Mesenchymal stem cell (in vitro differentiated cells and primary cell): ENCODE data around the gene PRPH.
"Not testable (repeated sequence)": the region's sequence is repeated elsewhere in the genome, so short reads cannot be mapped to it uniquely, and the experiment has no call there.

Source experiments
- DNase-seq: peaks from one replicate; pipeline ENCODE4 v3.0.0-alpha.2; 2013
- H2AFZ ChIP-seq: one replicate; pipeline ENCODE4 v1.6.1; 2013; ENCODE audit warnings: low read depth, mild to moderate bottlenecking, control low read depth, inconsistent platforms, low read length, moderate library complexity
- H2AK5ac ChIP-seq: 2 replicates; pipeline ENCODE4 v1.6.1; 2013; ENCODE audit warnings: low read length, moderate library complexity, mild to moderate bottlenecking, inconsistent platforms; ENCODE audit not compliant: severe bottlenecking
- H2BK120ac ChIP-seq: one replicate; pipeline ENCODE4 v1.6.1; 2013; ENCODE audit warnings: low read depth, mild to moderate bottlenecking, inconsistent platforms, low read length, moderate library complexity
- H2BK12ac ChIP-seq, 2 experiments: one replicate each; pipeline ENCODE4 v1.6.1; 2013; ENCODE audit warnings: inconsistent platforms in 2 of 2, low read length in 2 of 2, mild to moderate bottlenecking in 2 of 2, moderate library complexity in 2 of 2, control low read depth in 1 of 2
- H2BK15ac ChIP-seq: one replicate; pipeline ENCODE4 v1.6.1; 2013; ENCODE audit warnings: mild to moderate bottlenecking, low read depth, inconsistent platforms; ENCODE audit not compliant: poor library complexity, severe bottlenecking
- H2BK5ac ChIP-seq: 2 replicates; pipeline ENCODE4 v1.6.1; 2013; ENCODE audit warnings: low read depth, mild to moderate bottlenecking, low read length, control low read depth, inconsistent platforms; ENCODE audit not compliant: poor library complexity, severe bottlenecking
- H3K14ac ChIP-seq, 2 experiments: one replicate each; pipeline ENCODE4 v1.6.1; 2013; ENCODE audit warnings: inconsistent platforms in 2 of 2, low read length in 2 of 2, control low read depth in 1 of 2, mild to moderate bottlenecking in 1 of 2, moderate library complexity in 1 of 2
- H3K18ac ChIP-seq, 2 experiments: one replicate each; pipeline ENCODE4 v1.6.1; 2013; ENCODE audit warnings: inconsistent platforms in 2 of 2, low read length in 2 of 2, control low read depth in 1 of 2, low read depth in 1 of 2, mild to moderate bottlenecking in 1 of 2
- H3K23ac ChIP-seq, 2 experiments: one replicate each; pipeline ENCODE4 v1.6.1; 2013; ENCODE audit warnings: inconsistent platforms in 2 of 2, low read length in 2 of 2, mild to moderate bottlenecking in 2 of 2, moderate library complexity in 2 of 2, control low read depth in 1 of 2
- H3K27ac ChIP-seq: 2 replicates; pipeline ENCODE4 v1.5.1; 2013; ENCODE audit warnings: mild to moderate bottlenecking, moderate library complexity, low read length, control low read depth, inconsistent platforms; ENCODE audit not compliant: poor library complexity, severe bottlenecking
- H3K27me3 ChIP-seq, 2 experiments: 2 replicates each; pipeline versions ENCODE4 v1.6.1 to v1.7.0; 2013; ENCODE audit warnings: low read length in 2 of 2, mild to moderate bottlenecking in 2 of 2, moderate library complexity in 2 of 2, control low read depth in 1 of 2, inconsistent platforms in 1 of 2; ENCODE audit not compliant: control insufficient read depth in 1 of 2, insufficient read depth in 1 of 2
- H3K36me3 ChIP-seq, 2 experiments: 2 replicates each; pipeline versions ENCODE4 v1.6.1 to v1.7.0; 2013; ENCODE audit warnings: low read length in 2 of 2, control low read depth in 1 of 2, inconsistent platforms in 1 of 2, low read depth in 1 of 2, mild to moderate bottlenecking in 1 of 2; ENCODE audit not compliant: insufficient read depth in 2 of 2, control insufficient read depth in 1 of 2
- H3K4ac ChIP-seq, 2 experiments: one replicate each; pipeline ENCODE4 v1.6.1; 2013; ENCODE audit warnings: inconsistent platforms in 2 of 2, low read length in 2 of 2, mild to moderate bottlenecking in 2 of 2, moderate library complexity in 2 of 2, control low read depth in 1 of 2, low read depth in 1 of 2
- H3K4me1 ChIP-seq: 2 replicates; pipeline ENCODE4 v1.6.1; 2013; ENCODE audit warnings: low read depth, low read length, control low read depth; ENCODE audit not compliant: control insufficient read depth, insufficient read depth
- H3K4me2 ChIP-seq: 2 replicates; pipeline ENCODE4 v1.6.1; 2013; ENCODE audit warnings: low read length, mild to moderate bottlenecking, inconsistent platforms; ENCODE audit not compliant: poor library complexity, severe bottlenecking
- H3K4me3 ChIP-seq, 2 experiments: 2 replicates each; pipeline versions ENCODE4 v1.5.1 to v1.7.0; 2013; ENCODE audit warnings: low read length in 2 of 2, mild to moderate bottlenecking in 2 of 2, control low read depth in 1 of 2, low read depth in 1 of 2; ENCODE audit not compliant: insufficient read depth in 1 of 2
- H3K79me1 ChIP-seq: replicated peaks from 2 replicates; pipeline ENCODE4 v1.6.1; 2013; ENCODE audit warnings: mild to moderate bottlenecking, control low read depth, low read length, inconsistent platforms; ENCODE audit not compliant: poor library complexity, severe bottlenecking
- H3K9ac ChIP-seq: 2 replicates; pipeline ENCODE4 v1.7.0; 2013; ENCODE audit warnings: mild to moderate bottlenecking, low read length, moderate library complexity
- H3K9me3 ChIP-seq: 2 replicates; pipeline ENCODE4 v1.7.0; 2013; ENCODE audit warnings: mild to moderate bottlenecking, low read length; ENCODE audit not compliant: control insufficient read depth
- H4K8ac ChIP-seq: one replicate; pipeline ENCODE4 v1.6.1; 2013; ENCODE audit warnings: inconsistent platforms, mild to moderate bottlenecking, low read length, moderate library complexity
- H4K91ac ChIP-seq: one replicate; pipeline ENCODE4 v1.6.1; 2013; ENCODE audit warnings: mild to moderate bottlenecking, low read length, inconsistent platforms
- WGBS: methylation state at CpG from one replicate; pipeline ENCODE4 v1.1.7; 2013; ENCODE audit warnings: mixed read lengths; 5-methylcytosine and 5-hydroxymethylcytosine counted together

The PRPH gene

GRCh38 chr12:49255857-49256637 lies 38.9 kb upstream of the PRPH start:
- no peak overlapping the region for H3K9ac ChIP-seq

DNA sequence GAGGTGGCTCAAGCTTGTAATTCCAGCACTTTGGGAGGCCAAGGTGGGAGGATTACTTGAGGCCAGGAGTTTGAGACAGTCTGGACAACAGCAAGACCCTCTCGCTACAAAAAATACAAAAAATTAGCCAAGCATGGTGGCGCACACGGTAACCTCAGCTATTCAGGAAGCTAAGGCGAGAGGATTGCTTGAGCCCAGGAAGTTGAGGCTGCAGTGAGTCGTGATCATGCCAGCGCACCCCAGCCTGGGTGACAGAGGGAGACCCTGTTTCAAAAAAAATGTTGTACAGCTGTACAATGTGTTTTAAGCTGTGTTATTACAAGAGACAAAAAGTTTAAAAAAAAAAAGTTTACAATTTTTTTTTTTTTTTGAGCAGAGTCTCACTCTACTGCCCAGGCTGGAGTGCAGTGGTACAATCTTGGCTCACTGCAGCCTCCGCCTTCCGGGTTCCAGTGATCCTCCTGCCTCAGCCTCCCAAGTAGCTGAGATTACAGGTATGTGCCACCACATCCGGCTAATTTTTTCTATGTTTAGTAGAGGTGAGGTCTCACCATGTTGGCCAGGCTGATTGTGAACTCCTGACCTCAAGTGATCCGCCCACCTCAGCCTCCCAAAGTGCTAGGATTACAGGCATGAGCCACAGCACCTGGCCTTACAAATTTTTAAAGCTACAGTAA lies 37.3 kb upstream of the PRPH start:
- H3K18ac ChIP-seq, H2BK12ac ChIP-seq, H3K9me3 ChIP-seq: not testable (repeated sequence)

More at GRCh38 chr12:49255857-49256637, 38.9 kb upstream of the PRPH start:
- H3K79me1 ChIP-seq, result peaks cover 2% of the 10 kb centered on the region
- WGBS, result 98% methylated on average over 8 of the region's 11 CpGs
- no peak overlapping the region for H2AFZ ChIP-seq
- no peak overlapping the region for H3K4ac ChIP-seq
- H3K23ac ChIP-seq, result no peak overlapping the region
- H2BK120ac ChIP-seq, result no peak overlapping the region
- H4K91ac ChIP-seq, result peak overlapping the region; percentile 50
- H3K18ac ChIP-seq, result no peak overlapping the region
- DNase-seq, result no peak
- no peak overlapping the region for H2AK5ac ChIP-seq
- H3K9me3 ChIP-seq, result no peaks in the 10 kb centered on the region
- H2BK5ac ChIP-seq, result no peak overlapping the region
- H3K4me3 ChIP-seq, result no peak overlapping the region
- H2BK15ac ChIP-seq, result no peak overlapping the region
- H3K4me1 ChIP-seq, result peaks cover 5% of the 10 kb centered on the region
- H3K4me2 ChIP-seq, result no peak overlapping the region
- no peaks in the 10 kb centered on the region for H3K27me3 ChIP-seq
- H2BK12ac ChIP-seq, result no peak overlapping the region
- H3K14ac ChIP-seq, result no peak overlapping the region
- H3K27ac ChIP-seq, result no peak overlapping the region
- no peaks in the 10 kb centered on the region for H3K36me3 ChIP-seq
- H4K8ac ChIP-seq, result no peak overlapping the region

GRCh38 chr12:49259452-49259851 lies 35.5 kb upstream of the PRPH start:
- Histone ChIP-seq H3K36me3 (no peaks in the 10 kb centered on the region), H3K9me3 (no peaks in the 10 kb centered on the region), H3K4me1 (no peaks in the 10 kb centered on the region), H3K4ac (no peak overlapping the region), H2BK15ac (no peak overlapping the region), H3K14ac (no peak overlapping the region), H2BK5ac (no peak overlapping the region), H4K91ac (no peak overlapping the region), H2BK12ac (no peak overlapping the region), H2BK120ac (no peak overlapping the region), H2AFZ (no peak overlapping the region), H3K79me1 (peaks cover 5% of the 10 kb centered on the region), H3K27me3 (no peaks in the 10 kb centered on the region), H3K4me3 (peak overlapping the region in 1 of 2 experiments; percentile 36), H3K27ac (no peak overlapping the region), H4K8ac (no peak overlapping the region), H3K18ac (no peak overlapping the region), H3K9ac (peak overlapping the region; percentile 73), H3K23ac (no peak overlapping the region), H3K4me2 (no peak overlapping the region), H2AK5ac (no peak overlapping the region)
- DNase-seq, result no peak
- WGBS, result 100% methylated on average over 2 of the region's 4 CpGs

More for the DNA sequence above, 37.3 kb upstream of the PRPH start:
- not testable (repeated sequence) for H3K27ac ChIP-seq, H2AK5ac ChIP-seq, H4K8ac ChIP-seq, H3K23ac ChIP-seq, H2BK5ac ChIP-seq, H3K27me3 ChIP-seq, H3K4ac ChIP-seq, H2AFZ ChIP-seq, H3K4me1 ChIP-seq, DNase-seq, H2BK120ac ChIP-seq, H2BK15ac ChIP-seq, H3K9ac ChIP-seq, H3K79me1 ChIP-seq, H3K4me2 ChIP-seq, H3K4me3 ChIP-seq, H3K36me3 ChIP-seq, H4K91ac ChIP-seq, H3K14ac ChIP-seq
- 86% methylated on average over 8 of the region's 10 CpGs for WGBS

GRCh38 chr12:49260166-49260565 lies 34.8 kb upstream of the PRPH start:
- Histone ChIP-seq H3K27ac (peak overlapping the region; percentile 43), H3K4me2 (no peak overlapping the region), H3K14ac (no peak overlapping the region), H2AK5ac (no peak overlapping the region), H2BK5ac (no peak overlapping the region), H2BK12ac (no peak overlapping the region), H3K36me3 (no peaks in the 10 kb centered on the region), H3K18ac (no peak overlapping the region), H3K4me1 (no peaks in the 10 kb centered on the region), H3K9me3 (no peaks in the 10 kb centered on the region), H3K79me1 (peaks cover 5% of the 10 kb centered on the region), H3K9ac (peak overlapping the region; percentile 73), H2AFZ (no peak overlapping the region), H2BK120ac (no peak overlapping the region), H4K91ac (no peak overlapping the region), H2BK15ac (no peak overlapping the region), H3K27me3 (no peaks in the 10 kb centered on the region), H3K4ac (no peak overlapping the region), H3K23ac (no peak overlapping the region), H4K8ac (no peak overlapping the region), H3K4me3 (peak overlapping the region in 1 of 2 experiments; percentile 36)
- WGBS, result 89% methylated on average over 2 of the region's 3 CpGs
- DNase-seq, result no peak
